Activated naive CD8-positive, alpha-beta T cell (primary cell): Measurements from ENCODE around the gene LYSMD3.
A peak's percentile ranks its signal among the peaks of the same experiment; 100 is the strongest.

Source experiments
- H3K27ac Mint-ChIP-seq: one replicate; pipeline ENCODE4 v1.8.0; 2021; ENCODE audit warnings: mixed read lengths
- H3K27me3 Mint-ChIP-seq: one replicate; pipeline ENCODE4 v1.8.0; 2021; ENCODE audit warnings: mixed read lengths
- H3K36me3 Mint-ChIP-seq: one replicate; pipeline ENCODE4 v1.8.0; 2021; ENCODE audit warnings: mixed read lengths
- H3K4me1 Mint-ChIP-seq: one replicate; pipeline ENCODE4 v1.8.0; 2021; ENCODE audit warnings: low read depth, mixed read lengths
- H3K4me3 Mint-ChIP-seq: one replicate; pipeline ENCODE4 v1.8.0; 2021; ENCODE audit warnings: mild to moderate bottlenecking, mixed read lengths
- H3K9me3 Mint-ChIP-seq: one replicate; pipeline ENCODE4 v1.8.0; 2021; ENCODE audit warnings: low read depth, mixed read lengths

LYSMD3 gene

DNA sequence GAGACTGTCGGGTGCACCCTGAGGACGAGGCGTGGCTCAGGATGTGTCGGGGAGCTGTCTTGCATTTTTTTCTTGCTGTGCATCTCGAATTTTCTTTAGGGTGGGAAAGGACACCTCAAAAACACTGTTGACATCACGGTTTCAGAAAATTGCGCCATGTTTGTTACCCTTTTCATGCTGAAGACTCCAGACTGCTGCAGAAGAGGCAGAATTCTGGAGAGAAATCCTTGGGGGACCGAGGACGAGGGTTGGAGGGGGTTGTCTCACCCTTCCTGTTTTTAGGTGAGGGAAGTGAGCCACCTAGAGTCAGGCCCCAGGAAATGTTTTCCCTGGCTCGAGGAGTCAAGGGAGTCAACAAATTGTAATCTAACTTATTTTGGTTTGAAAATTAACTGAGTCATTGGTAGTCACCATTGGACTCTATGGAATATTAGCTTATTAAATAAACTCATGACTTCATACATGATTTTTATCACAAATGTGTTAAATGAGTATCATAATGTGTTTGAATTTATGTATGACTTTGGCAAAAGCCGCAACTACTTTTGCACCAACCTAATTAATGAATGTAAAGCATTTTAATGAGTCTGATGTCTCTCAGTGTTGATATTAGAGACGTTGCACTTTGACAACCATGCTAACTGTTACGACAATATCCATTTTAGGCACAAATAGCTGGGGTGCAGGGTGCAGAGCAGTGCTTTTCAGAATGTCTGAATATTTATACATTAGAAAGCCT lies 724 bp upstream of the LYSMD3 start:
- Mint-ChIP-seq H3K36me3 (peaks cover 2% of the 10 kb centered on the region), H3K4me3 (peak overlapping the region; percentile 98), H3K9me3 (no peaks in the 10 kb centered on the region), H3K27ac (peak overlapping the region; percentile 98), H3K27me3 (peaks cover 12% of the 10 kb centered on the region), H3K4me1 (peaks cover 32% of the 10 kb centered on the region)

DNA sequence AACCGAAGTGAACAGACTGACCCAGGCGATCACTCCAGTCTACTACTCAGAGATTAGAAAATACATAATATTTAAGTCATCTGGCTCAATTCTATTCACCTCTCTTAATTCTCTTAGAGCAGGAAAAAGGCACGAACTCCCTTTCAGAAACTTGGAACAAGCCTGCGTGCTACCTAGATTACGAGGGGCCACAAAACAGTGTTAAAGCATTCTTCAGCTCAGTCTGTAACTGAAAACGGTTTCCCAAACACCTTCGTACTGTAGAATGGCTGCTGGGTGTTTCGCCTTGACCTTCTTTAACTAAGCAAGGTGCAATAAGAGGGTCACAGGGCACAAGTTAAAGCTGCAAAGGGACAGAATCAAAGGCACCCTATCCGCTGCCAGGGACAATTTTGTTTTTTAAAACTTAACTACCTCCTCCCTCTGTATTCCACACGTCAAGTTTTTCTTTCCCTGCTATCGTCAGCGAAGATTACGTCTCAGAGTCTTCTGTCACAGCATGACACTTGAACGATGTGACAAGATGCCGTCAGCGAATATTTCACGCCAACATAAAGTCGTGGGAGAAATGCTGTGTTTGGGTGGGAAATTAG lies 687 bp downstream of the LYSMD3 start:
- no peaks in the 10 kb centered on the region for H3K9me3 Mint-ChIP-seq
- peak overlapping the region; percentile 98 for H3K4me3 Mint-ChIP-seq

DNA sequence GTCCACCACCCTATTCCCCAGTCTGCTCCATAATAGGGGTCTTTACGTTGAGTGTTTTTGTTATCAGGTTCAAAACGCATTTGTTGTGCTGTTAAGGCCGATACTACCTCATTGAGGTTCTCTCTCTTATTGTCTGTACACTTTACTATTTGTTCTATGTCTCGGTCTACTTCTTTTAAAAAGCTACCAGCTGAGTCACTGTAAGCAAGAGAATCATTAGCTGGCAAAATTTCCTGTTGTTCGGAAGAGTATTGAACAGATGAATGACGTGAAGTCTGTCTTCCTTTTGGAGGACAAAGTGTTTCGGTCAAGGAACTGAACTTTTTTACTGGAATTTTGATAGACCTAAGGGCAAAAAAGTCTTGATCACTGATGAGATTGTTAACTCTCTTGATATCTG lies 10.3 kb downstream of the LYSMD3 start:
- no peak overlapping the region for H3K4me3 Mint-ChIP-seq
- H3K27me3 Mint-ChIP-seq, result no peaks in the 10 kb centered on the region
- H3K36me3 Mint-ChIP-seq, result peaks cover 19% of the 10 kb centered on the region

More for the DNA sequence above, 687 bp downstream of the LYSMD3 start:
- peak overlapping the region; percentile 82 for H3K27ac Mint-ChIP-seq
- peaks cover 2% of the 10 kb centered on the region for H3K36me3 Mint-ChIP-seq
- H3K4me1 Mint-ChIP-seq, result peaks cover 35% of the 10 kb centered on the region
- H3K27me3 Mint-ChIP-seq, result peaks cover 5% of the 10 kb centered on the region

DNA sequence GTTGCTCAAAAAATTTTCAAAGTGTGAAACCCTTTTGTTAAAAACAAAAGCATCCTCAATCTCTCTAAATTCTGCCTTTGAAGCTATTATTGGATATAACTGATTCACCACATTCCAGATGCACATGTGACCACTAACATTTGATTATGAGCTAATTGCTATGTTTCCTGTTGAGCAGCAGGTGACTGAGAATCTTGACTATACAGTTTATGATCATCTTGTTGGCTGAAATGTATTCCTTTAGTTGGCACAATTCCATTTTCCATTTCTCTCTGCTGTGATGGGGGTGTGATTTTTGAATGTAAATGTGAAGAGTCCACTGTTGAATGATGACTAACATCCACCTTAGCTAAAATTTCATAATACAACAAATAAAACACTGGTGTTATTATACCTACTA lies 10.7 kb downstream of the LYSMD3 start:
- H3K4me1 Mint-ChIP-seq, result peaks cover 9% of the 10 kb centered on the region
- no peak overlapping the region for H3K27ac Mint-ChIP-seq
- H3K9me3 Mint-ChIP-seq, result no peaks in the 10 kb centered on the region
- H3K4me3 Mint-ChIP-seq, result no peak overlapping the region
- H3K27me3 Mint-ChIP-seq, result no peaks in the 10 kb centered on the region
- H3K36me3 Mint-ChIP-seq, result peaks cover 19% of the 10 kb centered on the region

More for the DNA sequence above, 10.3 kb downstream of the LYSMD3 start:
- Mint-ChIP-seq H3K4me1 (peaks cover 9% of the 10 kb centered on the region), H3K27ac (no peak overlapping the region), H3K9me3 (no peaks in the 10 kb centered on the region)

DNA sequence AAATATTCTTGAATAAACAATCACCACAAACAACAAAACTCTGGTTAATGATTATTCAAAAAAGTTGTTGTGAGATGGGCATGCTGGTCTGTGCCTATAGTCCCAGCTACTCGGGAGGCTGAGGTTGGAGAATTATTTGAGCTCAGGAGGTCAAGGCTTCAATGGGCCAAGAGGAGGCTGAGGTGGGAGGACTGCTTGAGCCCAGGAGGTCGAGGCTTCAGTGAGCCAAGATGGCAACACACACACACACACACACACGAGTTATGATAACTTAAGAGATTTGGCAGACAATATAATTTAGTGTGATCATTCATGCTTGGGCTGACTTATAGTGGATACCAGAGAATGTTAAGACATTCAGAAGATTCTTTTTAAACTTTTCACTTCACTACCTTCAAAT lies 14.9 kb downstream of the LYSMD3 start:
- Mint-ChIP-seq H3K27me3 (no peaks in the 10 kb centered on the region), H3K36me3 (peaks cover 12% of the 10 kb centered on the region), H3K27ac (no peak overlapping the region)

DNA sequence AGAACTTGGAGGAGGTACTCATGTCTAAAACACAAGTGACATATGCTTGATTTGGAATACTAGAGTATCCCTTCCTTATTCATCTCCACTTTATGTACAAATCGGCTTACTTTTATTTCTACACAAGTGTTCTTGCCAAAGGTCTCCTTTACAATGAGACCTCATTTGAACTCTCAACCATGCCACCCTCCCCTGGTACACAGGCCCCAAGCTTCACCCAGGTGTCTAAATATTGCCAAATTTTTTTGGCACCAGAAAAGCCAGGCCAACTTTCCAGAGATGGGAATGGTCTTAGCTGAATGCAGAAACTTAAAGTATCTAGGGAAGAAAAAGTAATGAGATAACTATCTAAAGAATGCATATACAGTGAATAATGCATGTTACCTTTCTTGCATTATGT lies 18.9 kb downstream of the LYSMD3 start:
- no peaks in the 10 kb centered on the region for H3K9me3 Mint-ChIP-seq
- H3K36me3 Mint-ChIP-seq, result peaks cover 14% of the 10 kb centered on the region
- H3K4me3 Mint-ChIP-seq, result no peak overlapping the region
- peaks cover 4% of the 10 kb centered on the region for H3K4me1 Mint-ChIP-seq
- no peak overlapping the region for H3K27ac Mint-ChIP-seq
- no peaks in the 10 kb centered on the region for H3K27me3 Mint-ChIP-seq

More for the DNA sequence above, 14.9 kb downstream of the LYSMD3 start:
- H3K4me3 Mint-ChIP-seq, result no peak overlapping the region
- no peaks in the 10 kb centered on the region for H3K9me3 Mint-ChIP-seq
- H3K4me1 Mint-ChIP-seq, result peaks cover 9% of the 10 kb centered on the region

DNA sequence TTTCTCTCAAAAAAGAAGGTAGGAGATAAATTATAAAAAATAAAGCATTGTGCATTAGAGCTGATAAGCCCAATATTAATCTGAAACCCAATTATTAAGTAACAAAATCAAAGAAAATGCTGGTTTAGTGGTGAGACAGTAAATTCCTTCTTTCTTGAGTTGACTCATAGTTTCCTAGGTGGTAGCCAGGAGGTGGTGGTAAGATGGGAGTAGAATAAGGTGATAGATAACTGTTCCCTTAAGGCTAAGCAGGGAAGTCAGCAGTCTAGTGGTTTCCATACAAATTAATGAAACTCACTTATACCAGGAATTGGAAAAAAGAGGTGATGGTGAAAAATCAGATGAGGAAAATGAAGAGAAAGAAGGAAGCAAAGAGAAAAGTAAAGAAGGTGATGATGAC lies 23.2 kb downstream of the LYSMD3 start:
- H3K4me1 Mint-ChIP-seq, result peaks cover 4% of the 10 kb centered on the region
- no peak overlapping the region for H3K27ac Mint-ChIP-seq
- no peaks in the 10 kb centered on the region for H3K27me3 Mint-ChIP-seq
- no peaks in the 10 kb centered on the region for H3K9me3 Mint-ChIP-seq
- H3K4me3 Mint-ChIP-seq, result no peak overlapping the region
- H3K36me3 Mint-ChIP-seq, result peaks cover 12% of the 10 kb centered on the region

DNA sequence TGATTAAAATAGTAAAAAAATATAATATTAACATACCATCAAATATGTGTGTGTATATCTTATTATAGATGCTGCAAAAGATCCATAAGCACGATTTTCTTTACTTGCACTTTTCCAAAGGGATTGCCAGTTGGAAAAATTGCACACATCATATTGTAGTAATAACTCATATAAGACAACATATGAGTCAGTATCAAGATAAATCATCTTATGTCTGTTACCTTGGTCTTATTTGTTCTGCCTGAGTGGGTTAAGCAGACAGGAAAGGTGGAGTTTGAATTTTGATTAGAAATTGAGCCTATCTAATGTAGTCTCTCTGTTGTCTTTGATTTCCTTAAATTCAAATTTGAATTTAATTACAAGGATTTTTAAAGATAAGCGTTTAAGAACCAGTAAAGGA lies 24.6 kb downstream of the LYSMD3 start:
- H3K9me3 Mint-ChIP-seq, result no peaks in the 10 kb centered on the region
- no peak overlapping the region for H3K4me3 Mint-ChIP-seq
- H3K27ac Mint-ChIP-seq, result no peak overlapping the region
- peaks cover 11% of the 10 kb centered on the region for H3K36me3 Mint-ChIP-seq
- H3K4me1 Mint-ChIP-seq, result peaks cover 4% of the 10 kb centered on the region
- H3K27me3 Mint-ChIP-seq, result no peaks in the 10 kb centered on the region

DNA sequence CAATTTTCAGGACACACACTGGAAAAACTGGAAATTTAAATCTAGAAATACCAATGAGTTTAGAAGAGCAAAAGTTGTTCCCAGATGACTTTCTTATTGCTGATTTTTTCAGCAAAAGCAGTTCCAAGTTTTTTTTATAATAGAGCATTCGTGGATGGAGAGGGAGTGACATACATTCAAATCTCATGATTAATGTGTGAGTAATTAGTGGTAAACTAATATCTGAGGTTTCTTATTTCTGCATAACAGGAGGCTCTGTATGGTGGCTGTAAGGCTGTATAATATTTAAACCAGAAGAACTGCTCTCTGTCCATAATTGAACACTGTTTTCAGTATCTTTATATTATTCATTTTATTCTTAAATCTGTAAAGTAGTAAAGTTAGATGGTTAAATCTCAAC lies 25.8 kb downstream of the LYSMD3 start:
- peaks cover 9% of the 10 kb centered on the region for H3K36me3 Mint-ChIP-seq
- no peak overlapping the region for H3K4me3 Mint-ChIP-seq
- H3K4me1 Mint-ChIP-seq, result peaks cover 4% of the 10 kb centered on the region
- H3K27ac Mint-ChIP-seq, result no peak overlapping the region
- no peaks in the 10 kb centered on the region for H3K27me3 Mint-ChIP-seq
- H3K9me3 Mint-ChIP-seq, result no peaks in the 10 kb centered on the region

DNA sequence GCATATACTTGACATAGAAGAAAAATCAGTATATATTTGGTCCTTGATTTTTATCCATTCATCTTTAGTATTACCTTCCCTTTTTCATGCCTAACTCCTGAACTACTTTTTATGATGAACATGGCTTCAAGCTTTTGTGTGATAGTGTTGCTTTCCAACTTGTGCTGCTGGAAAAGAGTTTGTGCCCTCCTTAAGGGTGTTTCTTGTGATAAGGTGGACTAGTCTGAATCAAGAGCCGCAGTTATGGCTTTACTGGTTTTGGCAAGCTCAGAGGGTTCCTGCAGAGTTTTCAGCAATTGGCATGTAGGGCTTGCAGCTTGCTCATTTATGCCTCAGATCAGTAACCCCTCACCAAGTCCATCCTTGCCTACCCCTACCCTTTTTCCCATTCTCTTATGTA lies 34.2 kb downstream of the LYSMD3 start:
- H3K36me3 Mint-ChIP-seq, result peaks cover 13% of the 10 kb centered on the region
- no peak overlapping the region for H3K4me3 Mint-ChIP-seq
- H3K9me3 Mint-ChIP-seq, result peaks cover 5% of the 10 kb centered on the region

DNA sequence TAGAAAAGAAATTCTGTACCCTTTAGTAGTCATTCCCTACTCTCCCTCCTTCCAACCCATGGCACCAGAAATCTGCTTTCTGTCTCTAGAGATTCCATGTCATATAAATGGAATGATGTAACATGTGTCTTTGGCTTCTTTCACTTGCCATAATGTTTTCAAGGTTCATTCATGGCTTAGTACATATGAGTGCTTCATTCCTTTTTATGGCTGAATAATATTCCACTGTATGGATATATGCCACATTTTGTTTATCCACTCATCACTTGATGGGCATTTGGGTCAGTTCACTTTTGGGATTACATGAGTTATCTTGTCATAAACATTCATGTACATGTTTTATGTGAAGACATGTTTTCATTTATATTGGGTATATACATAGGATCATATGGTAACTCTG lies 35.3 kb downstream of the LYSMD3 start:
- Mint-ChIP-seq H3K27me3 (no peaks in the 10 kb centered on the region), H3K4me1 (no peaks in the 10 kb centered on the region), H3K36me3 (peaks cover 12% of the 10 kb centered on the region), H3K4me3 (no peak overlapping the region), H3K27ac (no peak overlapping the region), H3K9me3 (peaks cover 5% of the 10 kb centered on the region)

More for the DNA sequence above, 34.2 kb downstream of the LYSMD3 start:
- Mint-ChIP-seq H3K4me1 (no peaks in the 10 kb centered on the region), H3K27me3 (no peaks in the 10 kb centered on the region), H3K27ac (no peak overlapping the region)

DNA sequence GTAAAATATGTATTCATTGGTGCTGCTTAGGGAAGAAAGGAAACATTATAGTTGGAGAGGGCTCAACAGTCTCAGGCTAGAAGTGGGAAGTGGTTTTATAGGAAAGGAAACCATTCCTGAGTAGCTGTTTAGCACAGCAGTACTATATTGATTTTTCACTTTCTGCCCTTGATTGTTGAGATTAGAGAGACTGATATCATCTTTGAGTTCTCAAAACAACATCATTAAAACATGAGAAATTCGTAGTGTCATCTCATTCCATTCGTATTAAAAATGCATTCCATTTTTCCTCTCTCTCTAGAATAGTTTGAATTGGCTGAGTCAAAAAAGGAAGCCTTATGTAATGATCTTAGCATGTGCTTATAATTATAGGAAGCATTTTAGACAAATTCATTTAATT lies 40.6 kb downstream of the LYSMD3 start:
- no peak overlapping the region for H3K4me3 Mint-ChIP-seq

DNA sequence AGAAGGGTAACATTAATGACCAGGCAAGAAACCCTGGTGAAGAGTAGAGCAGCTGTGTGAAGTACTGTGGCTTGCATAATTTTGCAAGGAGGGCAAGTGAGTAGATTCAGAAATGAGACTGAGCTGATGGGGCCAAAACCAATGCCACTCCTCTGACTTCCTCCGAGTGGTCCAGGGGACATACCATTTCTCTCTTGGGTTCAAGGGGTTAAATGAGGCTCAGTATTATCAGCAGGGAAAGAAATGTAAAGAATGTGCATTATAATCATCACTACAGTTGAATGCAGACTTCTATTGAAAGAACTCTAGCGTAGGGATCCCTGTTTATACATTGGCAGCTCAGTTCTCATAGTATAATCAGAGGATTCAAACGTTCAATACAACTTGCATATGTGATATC lies 44.8 kb downstream of the LYSMD3 start:
- Mint-ChIP-seq H3K9me3 (no peaks in the 10 kb centered on the region), H3K4me3 (no peak overlapping the region), H3K4me1 (no peaks in the 10 kb centered on the region), H3K27ac (no peak overlapping the region), H3K36me3 (peaks cover 12% of the 10 kb centered on the region), H3K27me3 (no peaks in the 10 kb centered on the region)

More for the DNA sequence above, 40.6 kb downstream of the LYSMD3 start:
- no peaks in the 10 kb centered on the region for H3K27me3 Mint-ChIP-seq
- H3K9me3 Mint-ChIP-seq, result no peaks in the 10 kb centered on the region
- H3K27ac Mint-ChIP-seq, result no peak overlapping the region
- peaks cover 8% of the 10 kb centered on the region for H3K36me3 Mint-ChIP-seq
- no peaks in the 10 kb centered on the region for H3K4me1 Mint-ChIP-seq

DNA sequence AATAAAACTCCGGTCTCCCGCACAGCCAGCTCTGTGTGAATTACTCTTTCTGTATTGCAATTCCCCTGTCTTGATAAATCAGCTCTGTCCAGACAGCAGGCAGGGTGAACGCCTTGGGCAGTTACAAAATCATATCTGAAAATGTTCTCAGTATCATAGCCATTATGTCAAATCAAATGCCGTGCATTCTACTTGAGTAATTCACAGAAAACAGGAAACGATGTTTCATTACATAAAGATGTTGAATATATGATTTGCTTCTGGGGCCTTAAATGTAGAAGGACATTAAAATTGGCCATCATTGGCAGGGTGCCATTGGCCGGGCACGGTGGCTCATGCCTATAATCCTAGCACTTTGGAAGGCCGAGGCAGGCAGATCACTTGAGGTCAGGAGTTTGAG lies 46.2 kb downstream of the LYSMD3 start:
- no peaks in the 10 kb centered on the region for H3K4me1 Mint-ChIP-seq
- H3K27me3 Mint-ChIP-seq, result no peaks in the 10 kb centered on the region
- no peak overlapping the region for H3K27ac Mint-ChIP-seq
- no peak overlapping the region for H3K4me3 Mint-ChIP-seq
- peaks cover 12% of the 10 kb centered on the region for H3K36me3 Mint-ChIP-seq
- no peaks in the 10 kb centered on the region for H3K9me3 Mint-ChIP-seq

DNA sequence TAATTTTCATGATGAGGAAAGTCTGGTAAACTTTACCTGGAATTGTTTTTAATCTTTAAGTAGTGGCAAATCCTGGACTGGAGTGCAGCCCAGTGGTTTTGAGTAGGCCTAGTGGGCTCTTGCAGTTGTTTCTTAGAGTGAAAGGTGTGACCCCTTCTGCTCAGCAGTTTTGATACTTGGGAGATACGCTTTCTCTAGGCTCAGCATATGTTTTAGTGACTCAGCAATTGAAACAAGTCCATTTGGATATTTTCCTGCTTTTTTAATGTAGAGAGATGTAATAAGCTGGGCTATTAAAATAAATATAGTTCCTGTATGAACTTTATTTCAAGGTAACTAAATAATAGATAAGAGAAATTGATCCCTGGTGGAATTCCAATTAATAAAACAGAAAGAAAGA lies 48.7 kb downstream of the LYSMD3 start:
- H3K27me3 Mint-ChIP-seq, result no peaks in the 10 kb centered on the region
- no peak overlapping the region for H3K4me3 Mint-ChIP-seq
- no peak overlapping the region for H3K27ac Mint-ChIP-seq
- no peaks in the 10 kb centered on the region for H3K9me3 Mint-ChIP-seq
- H3K36me3 Mint-ChIP-seq, result peaks cover 4% of the 10 kb centered on the region
- peaks cover 4% of the 10 kb centered on the region for H3K4me1 Mint-ChIP-seq
